ENCODE data around the gene SCGN. TPM values are rescaled to one million over a fixed set of nuclear protein-coding genes. Genes with fewer than 3 reads are reported as not detected.
A peak's percentile ranks its signal among the peaks of the same experiment; 100 is the strongest.

Gene SCGN
- total RNA-seq, 1 donor from 2014 or later: not detected

DNA sequence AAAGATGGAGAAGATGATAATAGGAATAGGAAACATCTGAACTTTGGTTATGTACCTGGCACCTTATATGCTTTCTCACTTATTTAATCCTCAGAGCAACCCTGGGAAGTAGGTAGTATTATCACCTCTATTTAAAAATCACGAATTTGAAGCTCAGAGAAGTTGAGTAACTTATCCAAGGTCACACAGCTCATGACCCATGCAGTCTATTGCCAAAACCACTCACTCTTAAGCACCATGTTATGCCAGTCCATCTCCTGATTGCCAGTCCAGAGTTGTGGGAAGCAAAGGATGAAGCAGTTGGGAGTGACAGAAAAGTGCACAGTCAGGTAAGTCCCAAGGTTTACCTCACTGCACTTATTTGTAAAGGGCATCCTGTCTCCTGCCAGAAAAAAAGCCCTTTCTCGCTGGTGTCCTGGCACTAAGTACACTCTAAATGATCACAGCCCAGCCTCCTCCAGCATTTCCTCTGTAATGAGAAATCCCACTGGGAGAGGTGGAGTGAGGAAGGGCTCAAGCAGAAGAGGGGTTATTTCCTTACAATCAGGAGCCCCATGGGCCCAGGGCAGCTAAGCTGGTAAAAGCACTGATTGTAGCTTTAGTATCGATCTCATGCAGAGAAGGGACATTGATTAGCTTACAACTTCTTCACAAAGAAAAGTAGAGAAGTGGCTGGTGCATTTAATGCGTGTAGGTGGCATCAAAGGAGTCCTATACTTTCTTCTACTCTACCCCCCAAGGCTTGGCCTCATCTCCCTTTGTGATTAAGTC lies 21.3 kb upstream of the SCGN start:
- TF ChIP-seq, protein P1, sequence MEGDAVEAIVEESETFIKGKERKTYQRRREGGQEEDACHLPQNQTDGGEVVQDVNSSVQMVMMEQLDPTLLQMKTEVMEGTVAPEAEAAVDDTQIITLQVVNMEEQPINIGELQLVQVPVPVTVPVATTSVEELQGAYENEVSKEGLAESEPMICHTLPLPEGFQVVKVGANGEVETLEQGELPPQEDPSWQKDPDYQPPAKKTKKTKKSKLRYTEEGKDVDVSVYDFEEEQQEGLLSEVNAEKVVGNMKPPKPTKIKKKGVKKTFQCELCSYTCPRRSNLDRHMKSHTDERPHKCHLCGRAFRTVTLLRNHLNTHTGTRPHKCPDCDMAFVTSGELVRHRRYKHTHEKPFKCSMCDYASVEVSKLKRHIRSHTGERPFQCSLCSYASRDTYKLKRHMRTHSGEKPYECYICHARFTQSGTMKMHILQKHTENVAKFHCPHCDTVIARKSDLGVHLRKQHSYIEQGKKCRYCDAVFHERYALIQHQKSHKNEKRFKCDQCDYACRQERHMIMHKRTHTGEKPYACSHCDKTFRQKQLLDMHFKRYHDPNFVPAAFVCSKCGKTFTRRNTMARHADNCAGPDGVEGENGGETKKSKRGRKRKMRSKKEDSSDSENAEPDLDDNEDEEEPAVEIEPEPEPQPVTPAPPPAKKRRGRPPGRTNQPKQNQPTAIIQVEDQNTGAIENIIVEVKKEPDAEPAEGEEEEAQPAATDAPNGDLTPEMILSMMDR (IDR thresholded peaks at IDR 0.05; ENCODE audit: insufficient read depth, low read length, poor library complexity, severe bottlenecking): no peak
- Histone ChIP-seq H3K4me3 (ENCODE audit: low read depth, low read length) (no peak overlapping the region), H3K27me3 (ENCODE audit: control insufficient read depth, insufficient read depth, low read length) (peaks cover 4% of the 10 kb centered on the region), H3K36me3 (ENCODE audit: control insufficient read depth, insufficient read depth, low read length) (no peaks in the 10 kb centered on the region)
- no peak for DNase-seq (ENCODE audit: low read depth)

DNA sequence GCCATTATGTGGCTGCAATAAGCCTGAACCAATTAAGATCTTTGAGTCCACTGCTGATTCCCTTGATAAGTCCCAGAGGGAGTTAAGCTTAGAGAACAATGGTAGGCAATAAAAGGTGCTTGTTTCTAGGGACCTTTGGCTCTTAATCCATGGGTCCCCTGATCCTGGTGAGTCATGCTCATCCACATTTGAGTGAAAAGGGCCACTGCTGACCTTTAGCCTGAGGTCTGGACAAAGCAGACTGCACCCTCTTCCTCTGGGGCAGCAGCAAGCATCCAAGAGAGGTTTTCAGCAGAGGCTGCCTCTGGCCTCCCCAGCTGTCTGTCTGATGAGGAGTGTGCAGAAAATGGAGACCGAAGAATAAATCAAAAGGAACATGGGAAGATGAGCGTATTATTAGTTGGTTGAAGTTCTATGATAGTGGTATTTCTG lies 16.1 kb upstream of the SCGN start:
- DNase-seq (ENCODE audit: low read depth): no peak
- Histone ChIP-seq H3K36me3 (ENCODE audit: control insufficient read depth, insufficient read depth, low read length) (no peaks in the 10 kb centered on the region), H3K4me3 (ENCODE audit: low read depth, low read length) (no peak overlapping the region), H3K27me3 (ENCODE audit: control insufficient read depth, insufficient read depth, low read length) (peaks cover 4% of the 10 kb centered on the region)
- TF ChIP-seq, protein P1 (IDR thresholded peaks at IDR 0.05; ENCODE audit: insufficient read depth, low read length, poor library complexity, severe bottlenecking): no peak

DNA sequence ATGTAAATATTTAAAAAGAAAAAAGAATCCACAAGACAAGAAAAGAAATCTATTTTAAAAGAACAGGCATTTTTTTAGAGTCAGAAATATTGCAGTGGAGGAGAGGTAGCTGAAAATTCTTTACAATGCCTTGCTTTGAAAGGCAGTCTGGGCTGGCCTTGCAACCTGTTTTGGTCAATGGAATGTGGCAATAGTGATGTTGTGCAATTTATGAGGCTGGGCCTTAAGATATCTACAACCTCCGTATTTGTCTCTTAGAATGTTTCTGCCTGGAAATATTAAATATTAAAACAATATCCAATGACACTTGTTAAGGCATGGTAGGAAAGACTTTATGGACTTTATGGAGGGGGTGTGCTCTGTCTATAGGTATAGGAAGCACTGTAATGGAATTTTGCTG lies 14.8 kb upstream of the SCGN start:
- Histone ChIP-seq H3K27me3 (ENCODE audit: control insufficient read depth, insufficient read depth, low read length) (no peaks in the 10 kb centered on the region), H3K36me3 (ENCODE audit: control insufficient read depth, insufficient read depth, low read length) (no peaks in the 10 kb centered on the region), H3K4me3 (ENCODE audit: low read depth, low read length) (no peak overlapping the region)
- no peak for DNase-seq (ENCODE audit: low read depth)
- TF ChIP-seq, protein P1 (IDR thresholded peaks at IDR 0.05; ENCODE audit: insufficient read depth, low read length, poor library complexity, severe bottlenecking): no peak

GRCh38 chr6:25637960-25638434 lies 14.0 kb upstream of the SCGN start:
- no peaks in the 10 kb centered on the region for H3K36me3 ChIP-seq (ENCODE audit: control insufficient read depth, insufficient read depth, low read length)
- no peak overlapping the region for H3K4me3 ChIP-seq (ENCODE audit: low read depth, low read length)
- TF ChIP-seq, protein P1 (IDR thresholded peaks at IDR 0.05; ENCODE audit: insufficient read depth, low read length, poor library complexity, severe bottlenecking): peak; percentile 16
- H3K27me3 ChIP-seq (ENCODE audit: control insufficient read depth, insufficient read depth, low read length): no peaks in the 10 kb centered on the region
- no peak for DNase-seq (ENCODE audit: low read depth)

DNA sequence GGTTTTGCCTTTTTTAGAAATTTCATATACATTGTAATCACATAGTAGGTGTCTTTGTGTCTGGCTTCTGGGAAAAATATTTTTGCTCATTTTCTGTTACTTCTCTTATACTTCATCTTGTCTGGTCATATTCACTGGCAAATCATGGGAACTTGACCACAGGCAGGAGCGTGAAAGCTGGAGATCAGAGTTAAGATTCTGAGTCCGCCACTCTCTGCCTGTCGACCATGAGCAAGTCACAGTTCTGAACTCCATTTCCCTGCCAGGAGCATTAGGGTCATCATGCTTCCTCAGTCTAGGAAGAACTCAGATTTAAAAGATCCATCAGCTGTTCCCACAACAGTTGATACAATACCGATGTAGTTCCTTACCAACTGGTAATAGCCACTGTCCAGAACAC lies 12.4 kb upstream of the SCGN start:
- Histone ChIP-seq H3K4me3 (ENCODE audit: low read depth, low read length) (no peak overlapping the region), H3K36me3 (ENCODE audit: control insufficient read depth, insufficient read depth, low read length) (no peaks in the 10 kb centered on the region), H3K27me3 (ENCODE audit: control insufficient read depth, insufficient read depth, low read length) (no peaks in the 10 kb centered on the region)
- TF ChIP-seq, protein P1 (IDR thresholded peaks at IDR 0.05; ENCODE audit: insufficient read depth, low read length, poor library complexity, severe bottlenecking): no peak
- no peak for DNase-seq (ENCODE audit: low read depth)

DNA sequence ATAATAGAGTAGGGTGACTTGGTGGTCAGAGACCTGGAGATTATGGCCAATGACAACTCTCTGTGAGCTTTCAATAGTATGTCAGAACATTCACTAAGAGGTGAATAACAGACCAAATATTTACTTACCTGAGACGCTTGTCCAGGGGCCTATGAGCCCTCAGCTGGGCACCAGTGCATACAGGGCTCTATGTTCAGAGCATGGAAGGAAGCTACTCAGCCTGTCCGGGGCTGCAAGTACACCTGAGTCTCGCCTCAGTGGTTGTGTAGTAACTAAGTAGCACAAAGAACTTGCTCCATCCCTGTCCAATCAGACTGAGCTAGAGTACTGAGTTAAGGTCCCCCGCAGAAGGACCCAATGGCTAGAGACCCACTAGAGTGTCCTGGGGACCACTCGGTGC lies 11.6 kb upstream of the SCGN start:
- H3K27me3 ChIP-seq (ENCODE audit: control insufficient read depth, insufficient read depth, low read length): no peaks in the 10 kb centered on the region
- DNase-seq (ENCODE audit: low read depth): no peak
- no peak overlapping the region for H3K4me3 ChIP-seq (ENCODE audit: low read depth, low read length)
- TF ChIP-seq, protein P1 (IDR thresholded peaks at IDR 0.05; ENCODE audit: insufficient read depth, low read length, poor library complexity, severe bottlenecking): no peak
- H3K36me3 ChIP-seq (ENCODE audit: control insufficient read depth, insufficient read depth, low read length): no peaks in the 10 kb centered on the region

Data from kidney epithelial cell (primary cell).